H1 (cell line): ENCODE measurements around the gene COTL1. TPM values are rescaled to one million over a fixed set of nuclear protein-coding genes. Genes with fewer than 3 reads are reported as not detected.
A peak's percentile ranks its signal among the peaks of the same experiment; 100 is the strongest.

ENCODE experiments used
- CTCF ChIA-PET: fragments of 300-600 bp; sonication (Branson Sonifier 250); formaldehyde crosslinking; loops from one replicate; lab custom pipeline; 2021; ENCODE audit not compliant: partially characterized antibody; lab: Charles Lee
- POLR2A ChIA-PET: fragments of 300-600 bp; sonication (Branson Sonifier 250); formaldehyde crosslinking; loops from one replicate; lab custom pipeline; 2021; ENCODE audit warnings: inconsistent platforms; ENCODE audit not compliant: partially characterized antibody; lab: Charles Lee
- DNase-seq, 2 experiments: peaks; one replicate each; pipeline versions ENCODE4 v3.0.0 to v3.0.0-alpha.2; 2010 to 2022; ENCODE audit warnings: low spot score in 2 of 2, low read depth in 1 of 2, mixed read lengths in 1 of 2
- FAIRE-seq: peaks from 2 replicates; lab custom pipeline; 2011; peaks lifted over from hg19 to GRCh38; lab: Jason Lieb, UNC
- H2AFZ ChIP-seq: 2 replicates; pipeline ENCODE4 v1.8.1; 2012; ENCODE audit warnings: low read length, inconsistent platforms
- H2AK5ac ChIP-seq: 2 replicates; pipeline ENCODE4 v1.6.1; 2013; ENCODE audit warnings: low read depth, low read length
- H2BK120ac ChIP-seq: replicated peaks from 2 replicates; pipeline ENCODE3; 2013; ENCODE audit warnings: low read depth, low read length, inconsistent platforms
- H2BK12ac ChIP-seq: 2 replicates; pipeline ENCODE4 v1.6.1; 2013; ENCODE audit warnings: low read depth, low read length
- H2BK15ac ChIP-seq: 2 replicates; pipeline ENCODE4 v1.6.1; 2013; ENCODE audit warnings: low read length
- H2BK20ac ChIP-seq: 2 replicates; pipeline ENCODE4 v1.6.1; 2013; ENCODE audit warnings: low read length
- H2BK5ac ChIP-seq: 2 replicates; pipeline ENCODE4 v1.6.1; 2013; ENCODE audit warnings: low read depth, low read length
- H3K14ac ChIP-seq: 2 replicates; pipeline ENCODE4 v1.6.1; 2013; ENCODE audit warnings: inconsistent platforms; ENCODE audit not compliant: insufficient read length
- H3K18ac ChIP-seq: 2 replicates; pipeline ENCODE4 v1.6.1; 2013; ENCODE audit warnings: low read length; ENCODE audit errors: extremely low read depth
- H3K23ac ChIP-seq: 2 replicates; pipeline ENCODE4 v1.6.1; 2013; ENCODE audit warnings: inconsistent platforms; ENCODE audit not compliant: insufficient read length
- H3K23me2 ChIP-seq: 2 replicates; pipeline ENCODE4 v1.6.1; 2013; ENCODE audit warnings: low read depth, low read length
- H3K27ac ChIP-seq: 2 replicates; pipeline ENCODE4 v1.6.1; 2011; ENCODE audit warnings: low read depth, low read length, inconsistent platforms
- H3K27me3 ChIP-seq, 4 experiments: replicated peaks in 1 of 4; 1 replicate in 1 of 4; 2 replicates in 3 of 4; pipeline versions ENCODE4 v1.6.1 to v1.8.1; 2011 to 2013; ENCODE audit warnings: low read length in 3 of 4, mild to moderate bottlenecking in 3 of 4, inconsistent platforms in 2 of 4, mixed read lengths in 2 of 4, moderate library complexity in 1 of 4; ENCODE audit not compliant: control insufficient read depth in 3 of 4, insufficient read depth in 3 of 4; ENCODE audit errors: extremely low read depth in 1 of 4
- H3K36me3 ChIP-seq, 4 experiments: 2 replicates each; pipeline versions ENCODE4 v1.6.1 to v1.8.1; 2011 to 2013; ENCODE audit warnings: mild to moderate bottlenecking in 4 of 4, low read length in 3 of 4, moderate library complexity in 2 of 4, control low read depth in 1 of 4, inconsistent platforms in 1 of 4; ENCODE audit not compliant: insufficient read depth in 4 of 4, control insufficient read depth in 2 of 4
- H3K4ac ChIP-seq: replicated peaks from 2 replicates; pipeline ENCODE3; 2013; ENCODE audit warnings: low read length, low read depth, mixed read lengths, inconsistent platforms; ENCODE audit not compliant: insufficient read length
- H3K4me1 ChIP-seq, 4 experiments: replicated peaks in 1 of 4; 1 replicate in 1 of 4; 2 replicates in 3 of 4; pipeline versions ENCODE4 v1.6.1 to v1.8.1; 2011 to 2013; ENCODE audit warnings: low read length in 3 of 4, inconsistent platforms in 2 of 4, mixed read lengths in 1 of 4; ENCODE audit not compliant: insufficient read depth in 4 of 4, control insufficient read depth in 3 of 4
- H3K4me2 ChIP-seq, 2 experiments: 2 replicates each; pipeline versions ENCODE4 v1.6.1 to v1.8.1; 2011 to 2013; ENCODE audit warnings: low read depth in 2 of 2, low read length in 2 of 2, control low read depth in 1 of 2, inconsistent platforms in 1 of 2, mild to moderate bottlenecking in 1 of 2; ENCODE audit not compliant: insufficient read depth in 1 of 2
- H3K4me3 ChIP-seq, 4 experiments: fragments of 200-600, 300-600 bp in 1 of 4; sonication (generic), shearing (Covaris generic), sonication (Bioruptor Twin) in 1 of 4; 2 replicates each; pipeline versions ENCODE4 v1.5.1 to v1.8.1; 2011 to 2016; ENCODE audit warnings: low read length in 4 of 4, low read depth in 3 of 4, control low read depth in 2 of 4, inconsistent platforms in 2 of 4, mild to moderate bottlenecking in 2 of 4, mixed read lengths in 1 of 4, moderate library complexity in 1 of 4; ENCODE audit not compliant: insufficient read depth in 2 of 4; ENCODE audit errors: extremely low read depth in 1 of 4
- H3K56ac ChIP-seq: replicated peaks from 2 replicates; pipeline ENCODE3; 2013; ENCODE audit warnings: low read depth, mild to moderate bottlenecking, mixed read lengths, low read length, inconsistent platforms; ENCODE audit not compliant: insufficient read length
- H3K79me1 ChIP-seq: 2 replicates; pipeline ENCODE4 v1.6.1; 2013; ENCODE audit warnings: low read depth, low read length, control low read depth
- H3K79me2 ChIP-seq, 2 experiments: 2 replicates each; pipeline versions ENCODE4 v1.6.1 to v1.8.1; 2012 to 2013; ENCODE audit warnings: low read length in 2 of 2, mild to moderate bottlenecking in 2 of 2, inconsistent platforms in 1 of 2; ENCODE audit not compliant: insufficient read depth in 2 of 2, control insufficient read depth in 1 of 2
- H3K9ac ChIP-seq, 4 experiments: replicated peaks in 1 of 4; 1 replicate in 1 of 4; 2 replicates in 3 of 4; pipeline versions ENCODE4 v1.6.1 to v1.8.1; 2011 to 2013; ENCODE audit warnings: low read depth in 3 of 4, low read length in 3 of 4, control low read depth in 2 of 4, mild to moderate bottlenecking in 2 of 4, moderate library complexity in 2 of 4, inconsistent platforms in 1 of 4; ENCODE audit errors: extremely low read depth in 1 of 4
- H3K9me3 ChIP-seq, 2 experiments: 2 replicates each; pipeline versions ENCODE4 v1.6.1 to v1.8.1; 2012 to 2013; ENCODE audit warnings: mild to moderate bottlenecking in 2 of 2, moderate library complexity in 2 of 2, control low read depth in 1 of 2, inconsistent platforms in 1 of 2, low read depth in 1 of 2, low read length in 1 of 2, mixed read lengths in 1 of 2; ENCODE audit not compliant: insufficient read depth in 2 of 2
- H4K20me1 ChIP-seq, 2 experiments: replicated peaks in 1 of 2; 2 replicates each; pipeline versions ENCODE3 to v1.8.1; 2011 to 2013; ENCODE audit warnings: inconsistent platforms in 2 of 2, low read length in 2 of 2, mild to moderate bottlenecking in 1 of 2; ENCODE audit not compliant: insufficient read depth in 2 of 2, control insufficient read depth in 1 of 2
- H4K5ac ChIP-seq: 2 replicates; pipeline ENCODE4 v1.6.1; 2013; ENCODE audit warnings: low read length, low read depth, mixed read lengths, inconsistent platforms; ENCODE audit not compliant: insufficient read length
- H4K8ac ChIP-seq: 2 replicates; pipeline ENCODE4 v1.8.0; 2013; ENCODE audit warnings: mild to moderate bottlenecking, moderate library complexity, low read length, inconsistent platforms; ENCODE audit not compliant: insufficient read depth; ENCODE audit errors: extremely low read depth
- H4K91ac ChIP-seq: replicated peaks from 2 replicates; pipeline ENCODE3; 2013; ENCODE audit warnings: low read length, mixed read lengths, inconsistent platforms; ENCODE audit not compliant: insufficient read length
- CEBPB ChIP-seq: IDR thresholded peaks from 2 replicates; pipeline ENCODE4 v1.6.1; 2012; ENCODE audit warnings: low read depth, low read length
- HDAC2 ChIP-seq, 2 experiments: fragments of 300-600 bp in 1 of 2; sonication (generic) in 1 of 2; IDR thresholded peaks; 2 replicates each; pipeline ENCODE4 v1.6.1; 2011 to 2012; ENCODE audit warnings: low read depth in 2 of 2, low read length in 2 of 2, mild to moderate bottlenecking in 2 of 2, moderate library complexity in 2 of 2, borderline replicate concordance in 1 of 2, inconsistent platforms in 1 of 2
- JUN ChIP-seq: IDR thresholded peaks from 2 replicates; pipeline ENCODE4 v1.6.1; 2011; ENCODE audit warnings: low read depth, mild to moderate bottlenecking, improper control_type of control experiment, low read length
- JUND ChIP-seq: IDR thresholded peaks from 2 replicates; pipeline ENCODE4 v1.6.1; 2011; ENCODE audit warnings: mild to moderate bottlenecking, improper control_type of control experiment, low read length
- KDM5A ChIP-seq: fragments of 200-600 bp; IDR thresholded peaks from 2 replicates; pipeline ENCODE4 v1.7.1; 2012; ENCODE audit warnings: mild to moderate bottlenecking, low read length, inconsistent platforms, mixed read lengths
- POLR2A ChIP-seq, 2 experiments: IDR thresholded peaks; 1 replicate in 1 of 2; 2 replicates in 1 of 2; pipeline ENCODE4 v1.6.1; 2011; ENCODE audit warnings: low read depth in 2 of 2, low read length in 2 of 2, mild to moderate bottlenecking in 2 of 2; ENCODE audit errors: control extremely low read depth in 1 of 2
- RXRA ChIP-seq: IDR thresholded peaks from 2 replicates; pipeline ENCODE4 v1.6.1; 2011; ENCODE audit warnings: low read depth, mild to moderate bottlenecking, low read length, moderate library complexity; ENCODE audit not compliant: insufficient read depth
- TAF1 ChIP-seq: IDR thresholded peaks from 2 replicates; pipeline ENCODE4 v1.6.1; 2011; ENCODE audit warnings: mild to moderate bottlenecking, low read depth, low read length
- TAF7 ChIP-seq: optimal IDR thresholded peaks from 2 replicates; pipeline ENCODE3; 2011; ENCODE audit warnings: low read depth, mild to moderate bottlenecking, inconsistent platforms, low read length, moderate library complexity, borderline replicate concordance
- WGBS, 2 experiments: shearing (Covaris generic) in 1 of 2; methylation state at CpG; one replicate each; pipeline versions ENCODE4 v1.1.6 to v1.1.7; 2013 to 2015; ENCODE audit warnings: low lambda C conversion rate in 2 of 2, mixed read lengths in 2 of 2, inconsistent platforms in 1 of 2, low coverage in 1 of 2, missing lambda C conversion rate in 1 of 2; ENCODE audit not compliant: insufficient replicate concordance in 2 of 2, insufficient coverage in 1 of 2, insufficient read length in 1 of 2; ENCODE audit errors: extremely low coverage in 1 of 2, missing lambda C conversion rate in 1 of 2; 5-methylcytosine and 5-hydroxymethylcytosine counted together
- polyA plus RNA-seq, 7 experiments: library from polyadenylated mRNA; depleted of rRNA in 3 of 7; stranded (reverse) in 5 of 7; unstranded in 2 of 7; fragments of >200 nt in 5 of 7; fragments of 200-250 nt in 2 of 7; gene quantifications; 1 replicate in 5 of 7; 2 replicates in 1 of 7; 4 replicates in 1 of 7; pipeline versions ENCODE4 v1.2.1 to v1.2.3, GENCODE V29; 2011 to 2013; ENCODE audit warnings: missing spikeins in 2 of 7, mixed read lengths in 2 of 7
- total RNA-seq: library from RNA; stranded (reverse); fragmentation: NEBNext Ultra II Directional; extraction: Animal tissue kit (Norgen Biotek cat#: 25700); gene quantifications from 2 replicates; pipeline ENCODE4 v1.2.1, GENCODE V29; 2021
- TF ChIP-seq, protein P1 (sequence below): IDR thresholded peaks from 2 replicates; pipeline ENCODE4 v1.6.1; 2012; ENCODE audit warnings: inconsistent platforms

COTL1 gene
- total and polyA plus RNA-seq, 2 of the 8 experiments (the other 6 are each of a cell fraction or from before 2014, with no cell fraction given): 59.2 to 183 TPM

DNA sequence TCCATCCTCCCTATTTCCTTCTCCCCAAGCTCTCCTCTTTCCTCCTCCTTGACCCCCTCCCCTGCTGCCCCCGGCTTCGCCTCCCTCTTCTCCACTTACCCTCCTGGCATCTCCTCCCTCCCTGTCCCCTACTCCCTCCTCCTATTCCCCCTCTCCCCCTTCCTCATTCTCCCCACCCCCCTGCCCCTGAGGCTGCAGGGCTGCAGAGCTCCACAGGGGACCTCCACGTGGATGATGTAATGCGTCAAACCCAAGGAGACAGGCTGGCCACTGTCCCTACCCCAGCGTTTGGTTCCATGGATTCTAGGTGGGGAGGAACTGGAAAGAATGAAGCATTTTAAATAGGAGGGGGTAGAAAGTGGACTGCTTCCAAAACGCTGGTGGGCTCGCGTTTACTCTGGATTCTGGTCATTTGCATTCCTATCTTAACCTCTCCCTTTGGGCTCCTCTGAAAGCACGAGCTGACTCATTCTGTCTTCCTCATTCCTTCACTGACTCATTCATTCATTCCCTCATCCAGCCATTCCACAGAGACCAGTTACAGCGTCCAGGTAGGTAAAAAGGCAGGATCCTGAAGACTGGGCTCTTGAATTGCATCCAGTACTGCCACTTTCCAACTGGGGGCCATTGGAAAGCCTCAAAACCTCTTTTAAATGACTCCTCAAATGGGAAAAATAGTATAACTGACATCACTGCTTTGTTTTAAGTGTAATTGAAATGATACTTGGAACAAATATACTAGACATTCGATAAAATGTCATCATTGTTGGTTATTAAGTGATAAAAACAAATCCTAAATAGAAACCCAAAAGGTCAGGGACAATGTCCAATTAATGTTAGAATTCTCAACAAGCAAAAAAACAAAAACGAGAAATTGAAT is 943 bp upstream of the COTL1 start:
- POLR2A ChIA-PET: interaction anchor here (0.6 to 2.1 kb wide), 9 partner anchors 8 to 113 kb away, joined by 3 to 8 read pairs (median 4); partner anchors contain the start of gene KLHL36
- H2AK5ac ChIP-seq: no peak overlapping the region
- H4K8ac ChIP-seq: no peak overlapping the region
- H3K27me3 ChIP-seq: peaks cover 0 to 5% (median 3%) of the 10 kb centered on the region in 4 experiments; a peak in 2 of 7 replicates
- no peak overlapping the region for H4K91ac ChIP-seq
- H3K14ac ChIP-seq: no peak overlapping the region
- H3K4me1 ChIP-seq: peaks cover 6 to 21% (median 13%) of the 10 kb centered on the region in 4 experiments
- H2BK120ac ChIP-seq: no peak overlapping the region
- FAIRE-seq (no peak), DNase-seq (peak; percentile 54 to 80)
- peak overlapping the region; percentile 18 for H4K5ac ChIP-seq
- H2BK12ac ChIP-seq: peak overlapping the region; percentile 60
- WGBS, 2 experiments: 19% methylated on average over 10 of the region's 12 CpGs; no CpG with 5 or more reads in 1 of the 2 experiments
- peak overlapping the region; percentile 56; the same call in 1 of the 2 replicates for H3K27ac ChIP-seq
- peak overlapping the region; percentile 79; the same call in 1 of the 2 replicates for H2BK5ac ChIP-seq
- no peak overlapping the region for H2BK15ac ChIP-seq
- H3K23ac ChIP-seq: no peak overlapping the region
- H3K18ac ChIP-seq: peak overlapping the region; percentile 86
- H4K20me1 ChIP-seq: peaks cover 4 to 9% of the 10 kb centered on the region in 2 experiments
- peak overlapping the region; percentile 75; the same call in 1 of the 2 replicates for H2BK20ac ChIP-seq
- peak overlapping the region; percentile 13 to 88 (median 50); a peak in 5 of 8 replicates for H3K4me3 ChIP-seq
- CTCF ChIA-PET: interaction anchor here (0.7 to 5.7 kb wide), 8 partner anchors 12 to 560 kb away, joined by 3 to 49 read pairs (median 4); no protein-coding TSS in a partner anchor
- H3K9me3 ChIP-seq: no peaks in the 10 kb centered on the region
- no peak overlapping the region for H3K4ac ChIP-seq
- H3K79me1 ChIP-seq: 0 out of 2 replicates have a peak, but pooled peaks cover 7% of the 10 kb centered on the region
- H3K56ac ChIP-seq: no peak overlapping the region
- peak overlapping the region; percentile 72 to 87 for H3K4me2 ChIP-seq
- H2AFZ ChIP-seq: peak overlapping the region; percentile 54; the same call in 1 of the 2 replicates
- peaks cover 8% of the 10 kb centered on the region; the same call in 1 of the 2 replicates for H3K23me2 ChIP-seq
- H3K9ac ChIP-seq: no peak overlapping the region; a peak in 1 of 7 replicates
- peaks cover 0 to 24% of the 10 kb centered on the region in 2 experiments; a peak in 2 of 4 replicates for H3K79me2 ChIP-seq
- H3K36me3 ChIP-seq: peaks cover 0 to 7% (median 0%) of the 10 kb centered on the region in 4 experiments; a peak in 2 of 8 replicates
- no peak for TF ChIP-seq RXRA
- TF ChIP-seq CEBPB: peak; percentile 64; the same call in 1 of the 2 replicates
- TF ChIP-seq TAF7: no peak
- peak in 1 of 2 experiments; percentile 52; a peak in 1 of 3 replicates for TF ChIP-seq POLR2A (IDR thresholded peaks at IDR 0.05; ENCODE audit: control extremely low read depth in 1 of 2, low read depth in 2 of 2, low read length in 2 of 2)
- 0 out of 2 replicates have a peak, but pooled peaks have one; percentile 32 for TF ChIP-seq TAF1
- TF ChIP-seq, protein P1, sequence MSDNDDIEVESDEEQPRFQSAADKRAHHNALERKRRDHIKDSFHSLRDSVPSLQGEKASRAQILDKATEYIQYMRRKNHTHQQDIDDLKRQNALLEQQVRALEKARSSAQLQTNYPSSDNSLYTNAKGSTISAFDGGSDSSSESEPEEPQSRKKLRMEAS: peak; percentile 90
- TF ChIP-seq KDM5A: no peak
- peak in 1 of 2 experiments; percentile 57; a peak in 1 of 4 replicates for TF ChIP-seq HDAC2 (IDR thresholded peaks at IDR 0.05; ENCODE audit: borderline replicate concordance in 1 of 2, low read depth in 2 of 2, low read length in 2 of 2)
- peak; percentile 55 for TF ChIP-seq JUND
- TF ChIP-seq JUN: peak; percentile 55; the same call in 1 of the 2 replicates
